T-helper 1 cell (primary cell): ENCODE data around the gene ARSI.

Experiments
- DNase-seq, 5 donors: peaks; one replicate each; pipeline ENCODE4 v3.0.0-alpha.2; 2012 to 2020

ARSI gene

DNA sequence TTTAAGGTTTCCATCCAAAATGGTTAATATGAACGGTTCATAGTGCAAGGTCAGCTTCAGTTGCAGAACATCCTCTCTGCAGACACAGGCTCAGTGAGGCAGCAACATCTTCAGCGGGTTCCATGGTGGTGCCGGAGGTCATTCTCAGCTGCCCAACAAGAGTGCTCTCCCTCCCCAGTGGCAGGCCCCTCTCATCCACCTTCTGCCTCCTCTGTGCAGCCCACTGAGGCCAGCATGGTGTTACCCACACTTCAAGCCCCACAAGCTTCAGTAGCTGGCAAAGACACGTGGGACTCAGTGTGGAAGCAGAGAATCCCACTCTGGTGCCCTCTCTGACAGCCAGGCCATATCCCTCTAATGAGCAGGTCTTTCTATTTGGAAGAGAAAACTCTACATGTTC lies 4.1 kb upstream of the ARSI start:
- DNase-seq: no peak

DNA sequence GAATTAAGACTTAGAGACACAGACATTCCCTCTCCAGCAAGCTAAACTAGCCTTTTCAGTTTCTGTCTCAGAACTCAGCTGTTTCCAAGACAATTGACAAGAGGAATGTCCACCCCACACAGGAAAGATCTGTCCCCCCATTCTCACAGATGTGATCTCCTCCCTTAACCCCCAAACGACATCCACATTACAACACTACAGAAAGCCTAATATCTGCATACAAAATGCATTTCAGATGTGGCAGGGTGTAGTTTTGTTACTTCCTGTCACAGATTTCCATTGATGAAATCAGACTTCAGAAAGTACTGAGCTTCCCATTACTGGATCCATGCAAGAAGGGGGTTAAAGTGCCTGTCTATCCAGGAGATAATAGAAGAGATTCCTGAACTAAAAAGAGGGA lies 2.9 kb upstream of the ARSI start:
- no peak for DNase-seq

DNA sequence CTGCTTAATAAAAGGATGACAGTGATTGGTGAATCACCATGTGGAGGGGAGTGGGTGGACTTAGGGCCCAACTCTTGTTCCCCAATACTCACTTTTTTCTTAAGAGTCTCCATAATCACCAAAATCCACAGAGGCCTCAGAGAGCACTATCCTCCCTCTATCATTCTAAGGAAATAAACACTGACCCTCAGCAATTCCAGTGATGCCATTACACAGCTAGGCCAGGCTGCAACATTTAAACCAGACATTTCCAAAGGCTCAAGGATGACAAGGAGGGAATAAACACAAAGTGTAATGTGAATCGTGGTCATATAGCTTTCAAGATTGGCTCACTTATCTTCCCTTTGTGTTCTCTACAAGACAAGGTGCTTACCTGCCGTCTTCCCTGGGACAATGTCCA lies 2.4 kb upstream of the ARSI start:
- DNase-seq: no peak

DNA sequence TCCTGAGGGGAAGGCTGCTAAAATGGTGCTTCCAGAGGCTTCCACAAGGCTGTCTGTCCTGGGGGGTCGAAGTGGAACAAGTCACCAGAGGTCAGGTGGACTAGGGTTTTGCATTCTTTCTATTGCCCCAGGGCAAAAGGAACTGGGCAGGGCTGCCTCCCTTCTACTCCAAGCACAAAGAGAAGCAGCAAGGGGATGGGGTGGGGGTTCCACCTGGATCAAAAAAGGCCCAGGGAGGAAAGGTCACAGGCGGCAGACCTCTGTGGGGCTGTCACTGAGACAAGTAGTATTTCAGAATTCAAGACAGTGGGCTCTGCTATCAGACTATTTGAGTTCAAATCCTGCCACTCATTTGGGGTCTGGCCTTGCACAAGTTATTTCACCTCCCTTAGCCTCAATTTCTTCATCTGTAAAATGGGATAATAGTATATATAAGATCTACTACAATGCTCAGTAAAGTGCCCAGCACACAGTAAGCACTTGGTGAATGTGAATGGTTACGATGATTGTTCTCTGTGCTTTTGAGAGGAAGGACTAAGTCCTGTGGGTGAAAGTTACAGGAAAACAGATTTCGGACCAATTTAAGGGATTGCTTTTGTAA lies 1.9 kb upstream of the ARSI start:
- DNase-seq: no peak

DNA sequence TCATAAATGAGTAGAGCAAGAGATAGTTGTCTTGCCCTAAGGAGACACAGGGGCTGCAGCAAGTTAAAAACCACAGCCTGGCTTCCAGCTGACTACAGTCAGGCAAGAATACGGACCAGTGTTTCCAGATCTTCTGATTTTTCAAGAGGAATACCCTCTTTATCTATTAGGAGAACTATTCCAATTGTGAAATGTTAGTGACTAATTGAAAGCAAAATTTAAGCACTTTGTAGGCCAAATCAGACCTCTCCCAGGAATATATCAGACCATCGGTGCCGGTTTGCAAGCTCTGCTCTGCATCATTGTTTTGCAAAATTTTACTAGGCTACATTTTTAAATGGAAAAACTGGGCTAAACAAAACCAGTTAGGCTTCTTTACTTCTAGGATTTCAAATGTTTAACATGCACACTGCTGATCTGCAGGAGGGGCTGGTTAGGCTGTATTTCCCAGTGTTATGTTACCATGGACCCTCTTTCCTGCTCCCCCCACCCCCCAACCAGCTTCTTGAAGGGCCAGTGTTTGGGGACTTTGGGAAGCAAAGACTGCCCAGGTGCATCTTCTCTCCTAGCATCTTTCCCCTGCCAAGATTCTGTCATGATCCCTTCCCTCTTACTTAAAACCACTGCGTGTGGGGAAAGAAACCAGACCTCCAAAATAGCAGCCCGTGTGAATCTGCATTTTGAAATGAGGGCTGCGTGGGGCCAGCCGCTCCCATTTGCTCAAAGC lies 1.1 kb upstream of the ARSI start:
- no peak for DNase-seq

DNA sequence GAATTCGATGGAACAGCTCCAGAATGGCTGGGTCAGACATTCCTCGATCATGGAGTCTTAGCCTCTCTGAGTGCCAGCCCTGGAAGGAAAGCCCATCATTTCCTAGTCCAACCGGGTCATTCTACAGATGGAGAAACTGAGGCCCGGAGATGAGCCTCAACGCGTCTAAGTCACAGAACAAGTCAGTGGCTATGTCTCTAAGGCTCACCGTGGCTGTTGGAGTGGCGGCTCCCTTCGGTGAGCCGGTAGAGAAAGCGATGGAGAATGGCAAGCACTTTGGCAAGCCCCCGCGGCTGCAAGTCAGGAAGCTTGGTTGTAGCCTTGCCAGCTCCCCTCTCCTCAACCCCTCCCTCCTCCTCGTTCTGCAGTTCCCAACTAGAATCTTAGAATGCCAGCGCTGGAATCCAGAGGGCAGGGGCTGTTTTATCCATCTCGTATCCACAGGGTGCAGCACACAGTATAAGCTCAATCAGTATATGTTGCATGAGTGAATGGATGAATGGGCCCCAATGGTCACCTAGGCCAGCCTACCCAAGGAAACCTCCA lies 438 bp upstream of the ARSI start:
- DNase-seq: no peak

DNA sequence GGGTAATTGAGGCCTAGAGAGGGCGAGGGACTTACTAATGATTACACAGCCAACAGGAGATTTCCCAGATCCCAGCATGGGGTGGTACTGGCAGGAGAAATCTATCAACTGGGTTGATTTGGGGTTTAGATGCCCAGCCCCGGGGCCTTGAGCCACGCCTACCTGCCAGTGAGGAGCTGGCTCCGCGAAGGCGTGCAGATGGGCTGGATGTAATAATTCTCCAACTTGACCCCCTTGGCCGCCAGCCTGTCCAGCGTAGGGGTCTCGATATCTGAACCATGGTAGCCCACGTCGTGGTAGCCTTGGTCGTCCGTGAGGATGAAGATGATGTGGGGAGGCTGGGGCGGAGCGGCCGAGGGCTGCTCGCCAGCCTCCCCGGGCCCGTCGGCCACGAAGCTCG lies 804 bp downstream of the ARSI start:
- DNase-seq: no peak

DNA sequence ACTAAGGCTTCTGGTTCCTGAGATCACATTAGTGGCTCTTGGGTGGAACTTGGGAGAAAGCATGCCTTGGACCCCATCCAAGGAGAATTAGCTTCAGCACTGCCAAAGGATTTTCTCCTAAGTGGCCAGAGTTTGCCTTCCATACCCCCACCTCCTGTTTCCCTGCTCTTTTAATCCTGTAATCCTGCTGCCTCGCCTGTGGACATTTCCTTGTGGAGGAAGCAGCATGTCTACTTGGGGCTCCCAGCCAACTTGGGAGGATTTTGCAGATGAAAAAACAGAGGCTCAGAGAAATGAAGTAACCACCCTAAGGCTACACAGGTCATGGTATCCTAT lies 1.6 kb downstream of the ARSI start:
- DNase-seq: no peak

DNA sequence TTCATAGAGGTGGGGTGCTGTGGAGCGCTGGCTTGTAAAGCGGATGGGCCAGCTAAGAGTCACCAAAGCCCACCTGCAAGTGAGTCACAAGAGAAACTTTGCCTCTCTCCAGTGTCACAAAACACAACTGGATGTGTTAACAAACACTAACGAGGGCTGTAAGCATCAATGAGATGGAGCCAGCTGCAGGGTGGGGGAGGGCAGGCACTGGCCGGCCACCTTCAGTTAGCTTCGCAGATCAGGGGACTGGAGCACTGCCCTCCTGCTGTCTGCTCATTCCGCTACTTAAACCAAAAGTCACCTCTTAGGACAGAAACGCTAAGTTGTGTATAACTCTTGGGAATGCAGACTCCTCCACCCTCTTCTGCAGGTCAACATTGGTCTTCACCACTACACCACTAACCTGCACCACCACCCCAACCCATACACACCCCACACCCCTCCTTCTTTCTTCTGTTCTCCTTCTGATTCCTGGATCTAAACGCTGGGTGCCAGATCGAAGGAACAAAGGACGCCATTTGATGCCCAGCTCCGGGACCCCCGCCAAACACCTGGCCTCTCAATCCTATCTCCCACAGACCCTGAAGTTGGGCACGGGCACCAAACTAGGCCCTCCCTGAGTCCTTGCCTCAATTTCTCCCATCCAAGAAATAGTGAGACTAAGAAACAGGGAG lies 2.1 kb downstream of the ARSI start:
- DNase-seq: no peak

DNA sequence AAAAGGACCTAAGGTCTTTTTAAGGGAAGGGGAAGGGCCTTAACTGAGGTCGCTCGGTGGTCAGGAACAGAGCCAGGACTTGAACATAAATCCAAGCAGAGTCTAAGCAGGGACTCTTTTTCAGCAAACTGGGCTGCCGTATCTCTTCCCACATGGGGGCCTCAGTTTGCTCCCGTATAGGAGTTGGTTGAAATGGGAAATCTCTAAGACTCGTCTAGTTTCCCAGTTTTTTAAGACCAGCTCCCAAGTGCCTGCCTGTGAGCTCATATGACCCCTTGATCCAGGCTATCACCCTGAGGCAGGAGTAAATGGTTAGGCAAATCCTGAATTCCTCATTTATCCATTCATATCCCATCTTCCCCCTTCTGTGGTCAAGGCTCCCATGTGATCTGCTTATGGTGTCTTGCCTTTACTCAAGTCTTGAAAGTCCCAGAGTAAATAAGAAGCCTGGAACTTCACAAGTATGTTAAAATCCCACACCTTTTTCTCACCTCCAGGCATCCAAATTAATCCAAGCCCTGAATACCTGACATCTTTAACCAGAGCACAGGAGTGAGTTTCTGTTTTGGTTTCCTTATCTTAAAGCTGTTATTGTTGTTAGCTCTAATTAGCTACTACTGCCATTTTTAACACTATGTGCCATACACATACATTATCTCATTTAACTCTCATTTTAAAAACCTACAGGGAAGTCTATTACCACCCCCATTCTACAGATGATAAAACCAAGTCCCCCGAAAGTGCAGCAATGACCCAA lies 3.0 kb downstream of the ARSI start:
- DNase-seq: no peak

DNA sequence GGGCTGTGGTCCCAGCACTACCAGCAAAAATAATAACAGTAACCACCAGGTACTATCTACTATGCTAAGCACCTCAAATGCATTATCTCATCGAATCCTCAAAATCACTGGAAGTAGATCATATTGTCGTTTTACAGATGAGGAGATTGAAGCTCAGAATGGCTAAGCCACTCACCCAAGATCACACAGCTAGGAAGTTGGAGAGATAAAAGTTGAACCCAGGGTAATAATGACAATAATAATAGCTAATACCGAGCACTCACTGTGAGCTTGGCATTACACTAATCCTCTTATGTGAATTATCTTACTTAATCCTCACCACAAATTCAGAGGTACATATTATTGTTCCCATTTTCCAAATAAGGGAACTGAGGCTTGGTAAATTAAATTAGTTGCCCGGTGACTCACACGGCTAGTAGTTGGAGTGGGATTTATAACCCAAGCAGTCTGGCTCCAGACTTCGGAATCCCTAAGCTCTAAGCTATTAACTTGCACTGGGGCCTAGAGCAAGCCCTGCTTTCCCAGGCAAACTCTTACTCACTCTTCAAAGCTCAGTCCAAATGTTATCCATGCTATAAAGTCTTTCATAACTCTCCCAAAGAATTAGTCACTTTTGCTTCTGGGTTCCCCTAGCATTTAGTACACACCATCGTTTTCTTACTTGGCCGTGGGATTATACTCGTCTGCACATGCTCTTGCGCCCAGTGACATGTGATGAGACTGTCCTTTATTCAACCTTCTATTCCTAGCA lies 3.8 kb downstream of the ARSI start:
- no peak for DNase-seq

DNA sequence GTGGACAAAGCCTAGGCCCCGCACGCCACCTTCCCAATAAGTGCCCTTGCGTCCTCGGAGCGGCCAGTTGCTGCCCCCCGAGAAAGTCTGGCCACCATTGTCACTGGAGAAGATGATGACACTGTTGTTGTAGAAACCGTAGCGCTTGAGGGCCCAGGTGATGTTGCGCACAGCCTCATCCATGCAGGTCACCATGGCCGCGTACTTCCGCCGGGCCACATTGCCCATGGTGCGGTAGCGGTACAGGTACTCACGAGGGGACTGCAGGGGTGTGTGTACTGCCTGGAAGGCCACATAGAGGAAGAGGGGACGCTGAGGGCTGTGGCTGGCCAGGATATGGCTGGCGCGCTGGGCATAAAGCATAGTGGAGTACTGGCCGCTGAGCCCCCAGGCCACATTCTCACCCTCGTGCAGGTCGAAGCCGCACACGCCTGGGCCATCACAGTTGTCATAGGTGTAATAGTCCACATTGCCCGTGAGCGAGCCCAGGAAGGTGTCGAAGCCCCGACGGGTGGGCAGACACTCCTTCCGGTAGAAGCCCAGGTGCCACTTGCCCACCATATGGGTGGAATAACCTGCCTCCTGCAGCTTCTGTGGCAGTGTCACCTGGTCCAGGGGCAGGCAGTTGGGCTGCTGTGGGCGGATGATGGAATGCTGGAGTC lies 4.6 kb downstream of the ARSI start:
- no peak for DNase-seq

DNA sequence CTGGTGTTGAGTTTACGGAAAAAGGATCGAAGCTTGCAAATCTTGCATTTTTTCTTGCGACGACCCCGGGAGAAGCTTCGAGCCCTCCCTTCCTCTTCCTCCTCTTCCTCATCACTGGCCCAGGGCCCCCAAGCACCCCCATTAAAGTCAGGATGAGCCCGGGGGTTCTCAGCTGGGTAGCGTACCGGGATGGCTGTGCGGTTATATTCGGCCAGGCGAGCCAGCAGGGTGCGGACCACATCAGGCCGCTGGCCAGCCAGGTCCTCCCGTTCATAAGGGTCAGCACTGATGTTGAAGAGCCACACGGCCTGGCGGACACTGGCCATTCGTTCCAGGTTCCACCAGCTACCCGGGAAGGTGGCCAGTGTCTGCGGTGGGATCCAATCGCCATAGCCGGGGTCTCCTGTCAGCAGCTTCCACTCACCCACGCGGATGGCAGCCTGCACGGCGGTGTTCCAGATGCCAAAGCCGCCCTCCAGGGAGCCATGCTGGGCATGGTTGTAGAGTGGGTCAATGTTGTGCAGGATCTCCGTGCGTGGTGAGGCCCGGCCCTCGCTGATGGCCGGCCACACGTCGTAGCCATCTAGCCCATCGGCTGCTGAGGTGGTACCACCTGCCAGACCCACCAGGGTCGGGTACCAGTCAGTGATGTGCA lies 5.3 kb downstream of the ARSI start:
- no peak for DNase-seq

DNA sequence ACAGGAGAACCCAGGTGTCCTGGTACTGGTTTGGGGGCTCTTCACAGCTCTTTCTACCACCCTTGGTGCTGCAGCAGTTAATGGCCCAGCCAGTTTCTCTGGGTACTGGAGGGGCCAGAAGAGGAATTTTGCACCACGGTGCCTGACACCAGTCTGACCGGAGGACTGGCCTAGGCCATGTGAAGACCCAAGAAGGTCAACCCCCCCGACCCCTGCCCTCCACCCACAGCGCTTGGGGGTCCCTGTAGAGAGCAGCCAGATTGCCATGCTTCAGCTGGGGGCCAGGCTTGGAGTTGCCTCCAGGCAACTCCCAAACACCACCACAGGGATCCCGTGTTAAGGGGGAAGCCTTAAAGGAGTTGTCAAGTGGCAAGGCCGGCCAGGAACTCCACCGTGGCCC lies 6.2 kb downstream of the ARSI start:
- DNase-seq: no peak

DNA sequence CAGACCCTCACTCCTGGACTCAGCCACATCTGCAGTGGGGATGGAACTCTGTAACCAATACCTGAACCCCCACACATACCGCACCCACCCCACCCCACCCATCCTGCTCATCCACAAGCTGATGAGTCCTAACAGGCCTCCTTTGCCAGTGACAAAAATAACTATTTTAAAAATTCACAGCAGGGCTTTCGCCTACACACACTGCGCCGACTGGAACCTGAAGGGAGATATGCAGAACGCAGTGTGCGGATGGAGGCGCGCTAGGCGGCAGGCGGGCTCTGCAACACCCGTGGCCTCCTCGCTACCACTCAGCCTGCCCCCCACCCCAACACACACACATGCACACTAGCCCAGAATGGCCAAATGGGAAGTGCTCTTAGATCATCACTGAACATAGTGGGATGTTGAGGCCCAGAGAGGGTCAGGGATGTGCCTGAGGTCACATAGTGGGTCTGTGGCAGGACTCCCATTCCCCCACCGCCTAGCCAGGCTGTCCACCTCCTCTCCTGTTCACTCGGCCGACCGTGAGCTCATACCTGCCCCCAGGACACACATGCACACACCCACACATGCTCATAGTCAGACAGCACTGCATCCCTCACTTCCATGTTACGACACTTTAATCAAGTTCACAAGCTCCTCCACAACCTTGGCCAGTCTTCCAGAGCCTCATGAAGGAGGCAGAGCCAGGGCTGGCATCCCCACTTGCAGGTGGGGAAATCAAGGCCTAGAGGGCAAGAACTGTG lies 6.8 kb downstream of the ARSI start:
- DNase-seq: no peak

DNA sequence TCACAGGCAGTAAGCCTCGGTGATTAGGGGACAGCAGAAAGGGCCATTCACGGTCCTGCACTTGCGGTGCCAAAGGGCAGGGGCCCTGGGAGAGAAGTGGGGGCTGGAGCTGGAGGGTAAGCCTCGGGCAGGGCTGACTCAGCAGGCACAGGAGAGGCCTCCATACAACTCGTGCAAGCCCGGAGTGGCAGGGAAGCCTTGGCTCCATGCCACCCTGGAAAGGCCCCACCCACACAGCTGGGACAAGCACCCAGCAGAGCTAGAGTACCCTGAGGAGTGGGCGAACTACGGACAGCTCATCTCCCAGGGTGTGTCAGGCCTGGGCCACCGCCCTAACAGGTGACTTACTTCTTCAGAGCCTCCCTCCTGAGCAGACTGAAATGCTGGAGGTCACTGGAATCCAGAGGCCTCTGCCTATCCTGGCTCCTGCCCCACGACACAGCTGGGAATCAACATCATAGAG lies 7.5 kb downstream of the ARSI start:
- DNase-seq: no peak

DNA sequence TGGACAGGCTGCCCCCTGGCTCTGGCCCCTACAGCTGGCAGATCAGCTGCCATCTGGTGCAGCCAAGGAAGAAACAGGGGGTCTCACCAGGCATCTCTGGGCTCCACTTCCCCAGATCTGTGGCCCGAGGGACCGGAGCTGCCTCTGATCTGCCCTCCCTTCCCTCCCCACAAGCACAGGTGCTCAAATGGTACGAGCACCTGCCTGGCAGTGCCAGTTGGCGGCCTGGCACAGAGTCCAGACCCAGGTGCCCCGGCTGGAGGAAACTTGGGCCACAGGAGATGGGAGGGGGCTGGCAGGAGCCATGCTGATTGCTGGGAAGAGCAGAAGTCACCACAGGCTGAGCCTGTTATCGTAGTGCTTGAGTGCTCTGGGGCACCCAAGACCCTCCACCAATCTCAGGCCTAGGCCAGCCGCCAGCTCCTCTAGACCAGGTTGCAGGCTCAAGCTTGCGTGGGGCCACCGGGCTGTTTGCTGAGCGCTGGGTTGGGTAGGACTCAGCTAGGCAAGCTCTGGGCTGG lies 8.1 kb downstream of the ARSI start:
- no peak for DNase-seq

DNA sequence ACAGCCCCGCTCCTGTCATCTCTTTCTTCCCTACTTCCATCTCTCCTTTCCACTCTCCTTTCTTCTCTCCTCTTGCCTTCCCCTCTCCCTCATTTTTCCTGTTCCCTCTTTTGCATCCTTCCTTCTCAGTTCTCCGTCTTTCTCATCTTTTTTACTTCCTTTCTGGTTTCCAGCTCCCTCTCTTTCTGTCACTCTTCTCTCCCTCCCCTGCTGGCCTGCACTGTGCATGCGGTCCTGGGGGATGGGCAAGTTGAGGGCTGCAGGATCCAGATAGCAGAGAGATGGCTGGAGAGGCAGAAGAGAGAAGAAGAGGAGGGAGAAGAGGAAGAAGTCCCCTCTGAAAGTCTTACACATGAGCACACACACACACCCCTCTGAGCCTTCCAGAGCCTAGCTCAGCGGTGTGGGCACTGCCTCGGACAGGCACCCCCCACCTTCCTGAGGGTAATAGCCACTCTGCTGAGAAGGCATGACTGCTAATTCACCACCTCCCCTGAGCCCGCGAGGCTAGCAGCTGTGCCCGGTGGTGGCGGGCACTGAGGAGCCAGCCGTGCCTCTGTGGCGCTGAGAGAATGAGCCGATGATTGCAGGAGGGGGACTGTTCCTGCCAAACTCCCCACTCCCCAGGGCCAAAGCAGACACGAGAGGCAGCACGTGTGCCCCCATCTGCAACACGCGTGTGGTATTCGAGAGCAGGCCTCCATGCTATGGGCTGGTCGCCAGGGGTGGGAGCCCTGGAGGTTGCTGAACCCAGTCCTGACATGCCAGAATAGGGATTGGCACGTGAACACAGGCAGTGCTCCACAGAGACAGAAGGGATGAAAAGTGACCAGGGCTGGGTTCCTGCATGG lies 9.4 kb downstream of the ARSI start:
- DNase-seq: no peak
